Parathyroid adenoma (tissue), 2 donors: ENCODE measurements around the gene PGK1.
"Not testable (repeated sequence)": the region's sequence is repeated elsewhere in the genome, so short reads cannot be mapped to it uniquely, and the experiment has no call there.

Experiments
- H2AFZ ChIP-seq: fragments of 300-600 bp; sonication (generic); one replicate; pipeline ENCODE4 v1.7.0; 2017; ENCODE audit warnings: antibody characterized with exemption, mild to moderate bottlenecking
- H3K27ac ChIP-seq: fragments of 300-600 bp; sonication (generic); one replicate; pipeline ENCODE4 v1.7.0; 2017
- H3K27me3 ChIP-seq: fragments of 300-600 bp; sonication (generic); one replicate; pipeline ENCODE4 v1.7.0; 2017; ENCODE audit warnings: low read length; ENCODE audit not compliant: control insufficient read depth, insufficient read depth
- H3K36me3 ChIP-seq: fragments of 300-600 bp; sonication (generic); one replicate; pipeline ENCODE4 v1.7.0; 2017; ENCODE audit warnings: low read length; ENCODE audit not compliant: control insufficient read depth, insufficient read depth
- H3K4me1 ChIP-seq: fragments of 300-600 bp; sonication (generic); one replicate; pipeline ENCODE4 v1.7.0; 2017; ENCODE audit warnings: control low read depth
- H3K4me2 ChIP-seq: fragments of 300-600 bp; sonication (generic); one replicate; pipeline ENCODE4 v1.7.0; 2017; ENCODE audit warnings: low read length
- H3K4me3 ChIP-seq: fragments of 300-600 bp; sonication (generic); one replicate; pipeline ENCODE4 v1.7.0; 2017; ENCODE audit warnings: low read depth, low read length
- H3K79me2 ChIP-seq: fragments of 300-600 bp; sonication (generic); one replicate; pipeline ENCODE4 v1.7.0; 2017; ENCODE audit warnings: control low read depth
- H3K9ac ChIP-seq: fragments of 300-600 bp; sonication (generic); one replicate; pipeline ENCODE4 v1.7.0; 2017; ENCODE audit warnings: mild to moderate bottlenecking
- H3K9me3 ChIP-seq: fragments of 300-600 bp; sonication (generic); one replicate; pipeline ENCODE4 v1.7.0; 2017; ENCODE audit warnings: low read length; ENCODE audit not compliant: control insufficient read depth
- CTCF ChIP-seq: fragments of 300-600 bp; sonication (generic); IDR thresholded peaks from one replicate; pipeline ENCODE4 v1.7.0; 2017; ENCODE audit warnings: antibody characterized with exemption, mild to moderate bottlenecking
- donor health status: primary hyperparathyroidism.

PGK1 gene

GRCh38 chrX:78160711-78161110 is 56.7 kb downstream of the PGK1 start:
- not testable (repeated sequence) for H3K9ac ChIP-seq, H3K4me3 ChIP-seq, H3K79me2 ChIP-seq, H3K9me3 ChIP-seq, H2AFZ ChIP-seq, H3K27me3 ChIP-seq, H3K27ac ChIP-seq, H3K4me1 ChIP-seq, H3K4me2 ChIP-seq, H3K36me3 ChIP-seq

- not testable (repeated sequence) for H3K27me3 ChIP-seq, H3K4me2 ChIP-seq, H3K9me3 ChIP-seq, H3K4me1 ChIP-seq, H2AFZ ChIP-seq, H3K27ac ChIP-seq, H3K4me3 ChIP-seq, H3K36me3 ChIP-seq, H3K79me2 ChIP-seq, H3K9ac ChIP-seq
Observed at GRCh38 chrX:78163175-78163574, 59.1 kb downstream of the PGK1 start.

GRCh38 chrX:78165425-78165824 is 61.4 kb downstream of the PGK1 start:
- Histone ChIP-seq H3K4me2 (no peak overlapping the region), H2AFZ (no peak overlapping the region), H3K27me3 (no peaks in the 10 kb centered on the region), H3K36me3 (no peaks in the 10 kb centered on the region), H3K79me2 (no peaks in the 10 kb centered on the region), H3K27ac (no peak overlapping the region), H3K4me3 (no peak overlapping the region), H3K9ac (no peak overlapping the region), H3K9me3 (no peaks in the 10 kb centered on the region), H3K4me1 (no peaks in the 10 kb centered on the region)
- TF ChIP-seq CTCF: no peak

GRCh38 chrX:78168065-78168464 is 64.0 kb downstream of the PGK1 start:
- no peak overlapping the region for H2AFZ ChIP-seq
- H3K4me2 ChIP-seq: no peak overlapping the region
- H3K27me3 ChIP-seq: no peaks in the 10 kb centered on the region
- H3K9ac ChIP-seq: no peak overlapping the region
- H3K36me3 ChIP-seq: no peaks in the 10 kb centered on the region
- no peaks in the 10 kb centered on the region for H3K4me1 ChIP-seq
- H3K79me2 ChIP-seq: no peaks in the 10 kb centered on the region
- no peak for TF ChIP-seq CTCF
- no peak overlapping the region for H3K4me3 ChIP-seq
- H3K9me3 ChIP-seq: no peaks in the 10 kb centered on the region
- no peak overlapping the region for H3K27ac ChIP-seq
